ENCODE data around the gene DIPK1C. TPM values are rescaled to one million over a fixed set of nuclear protein-coding genes. Genes with fewer than 3 reads are reported as not detected.

The DIPK1C gene
- total and polyA plus RNA-seq, 9 of the 15 experiments (the other 6 are each of a cell fraction or from before 2014, with no cell fraction given) = 0.04 to 0.32 (median 0.15) TPM; not detected in 2

- TF ChIP-seq PRMT5 (CRISPR knock-in tag; IDR thresholded peaks at IDR 0.05) (no peak), EP400 (IDR thresholded peaks at IDR 0.05) (no peak), SFPQ (IDR thresholded peaks at IDR 0.05; ENCODE audit: low read depth, low read length) (no peak), ZBTB17 (CRISPR knock-in tag; IDR thresholded peaks at IDR 0.05) (no peak), TEAD4 (IDR thresholded peaks at IDR 0.05; ENCODE audit: low read length) (peak; percentile 59), TEAD4 (CRISPR knock-in tag; IDR thresholded peaks at IDR 0.05; ENCODE audit: borderline replicate concordance) (no peak), SRSF7 (optimal IDR thresholded peaks at IDR 0.05; ENCODE audit: low read depth, low read length) (no peak), ZKSCAN3 (CRISPR knock-in tag; IDR thresholded peaks at IDR 0.05) (no peak), HNRNPUL1 (IDR thresholded peaks at IDR 0.05; ENCODE audit: low read length) (no peak), RNF2 (IDR thresholded peaks at IDR 0.05) (no peak), IFI16 (CRISPR knock-in tag; IDR thresholded peaks at IDR 0.05) (no peak), PRPF4 (IDR thresholded peaks at IDR 0.05; ENCODE audit: insufficient read depth, low read depth, low read length, poor library complexity, severe bottlenecking) (no peak), NCOR1 (IDR thresholded peaks at IDR 0.05) (0 out of 2 replicates have a peak, but pooled peaks have one; percentile 35), MITF (IDR thresholded peaks at IDR 0.05) (no peak), MEF2D (tag; conservative IDR thresholded peaks at IDR 0.05; ENCODE audit: low read depth) (no peak), USF2 (CRISPR knock-in tag; IDR thresholded peaks at IDR 0.05) (no peak), TCF7L2 (IDR thresholded peaks at IDR 0.05; ENCODE audit: low read depth, low read length) (no peak), NFIC (IDR thresholded peaks at IDR 0.05) (peak; percentile 17; the same call in 1 of the 2 replicates), TAL1 (IDR thresholded peaks at IDR 0.05) (peak; percentile 60), RBM25 (IDR thresholded peaks at IDR 0.05; ENCODE audit: low read depth, low read length, severe bottlenecking) (no peak), GTF2A2 (tag; IDR thresholded peaks at IDR 0.05) (no peak), NFIX (CRISPR knock-in tag; IDR thresholded peaks at IDR 0.05; ENCODE audit: low read depth) (no peak), ZNF75A (CRISPR knock-in tag; IDR thresholded peaks at IDR 0.05) (no peak), CREM (IDR thresholded peaks at IDR 0.05; ENCODE audit: low read depth) (peak; percentile 39; the same call in 1 of the 2 replicates), TCF3 (CRISPR knock-in tag; IDR thresholded peaks at IDR 0.05) (peak; percentile 44)
Observed at GRCh38 chr18:74488354-74488753, 31.2 kb upstream of the DIPK1C start (continued).
